B cell (primary cell): ENCODE measurements around the gene CNTNAP2. TPM values are rescaled to one million over a fixed set of nuclear protein-coding genes. Genes with fewer than 3 reads are reported as not detected.

Experiments
- ATAC-seq: fragments of 200-7000 bp; cut with Tn5 transposase; one replicate; pipeline ENCODE4 v1.10.0; 2021; ENCODE audit warnings: low read depth, mild to moderate bottlenecking, moderate number of reproducible peaks, moderate library complexity
- CTCF ChIA-PET: fragments of 350-600 bp; sonication (Branson Sonifier 250); formaldehyde crosslinking; loops from one replicate; lab custom pipeline; 2021; ENCODE audit warnings: antibody characterized with exemption, inconsistent platforms; lab: Charles Lee
- POLR2A ChIA-PET: fragments of 350-600 bp; sonication (Branson Sonifier 250); formaldehyde crosslinking; loops from one replicate; lab custom pipeline; 2021; ENCODE audit warnings: antibody characterized with exemption; lab: Charles Lee
- DNase-seq: peaks from one replicate; pipeline ENCODE4 v3.0.0; 2013
- H2AFZ ChIP-seq: 2 replicates; pipeline ENCODE4 v1.6.1; 2012; ENCODE audit warnings: mild to moderate bottlenecking, low read depth, low read length; ENCODE audit not compliant: insufficient read depth, poor library complexity, severe bottlenecking
- H3K27ac ChIP-seq, 2 donors: 1 replicate in 1 of 2; 2 replicates in 1 of 2; pipeline ENCODE4 v1.5.1; 2012 to 2013; ENCODE audit warnings: low read length in 2 of 2, mild to moderate bottlenecking in 2 of 2, moderate library complexity in 1 of 2
- H3K27me3 ChIP-seq, 4 experiments: fragments of 200-600 bp in 1 of 4; sonication (generic) in 1 of 4; replicated peaks in 1 of 4; 1 replicate in 2 of 4; 2 replicates in 2 of 4; pipeline versions ENCODE4 v1.6.1 to v1.7.0; 2013 to 2016; ENCODE audit warnings: low read length in 3 of 4, mild to moderate bottlenecking in 2 of 4, mixed read lengths in 1 of 4, moderate library complexity in 1 of 4; ENCODE audit not compliant: insufficient read depth in 4 of 4, control insufficient read depth in 3 of 4; ENCODE audit errors: control extremely low read depth in 1 of 4
- H3K36me3 ChIP-seq, 2 experiments: replicated peaks in 1 of 2; 1 replicate in 1 of 2; 2 replicates in 1 of 2; pipeline versions ENCODE4 v1.6.1 to v1.7.1; 2013; ENCODE audit warnings: low read length in 1 of 2; ENCODE audit not compliant: insufficient read depth in 2 of 2, control insufficient read depth in 1 of 2; ENCODE audit errors: control extremely low read depth in 1 of 2, extremely low read depth in 1 of 2
- H3K4me1 ChIP-seq, 2 donors: fragments of 200-600 bp in 1 of 2; sonication (generic) in 1 of 2; 1 replicate in 1 of 2; 2 replicates in 1 of 2; pipeline versions ENCODE4 v1.5.1 to v1.6.1; 2013 to 2017; ENCODE audit warnings: low read length in 2 of 2; ENCODE audit not compliant: control insufficient read depth in 2 of 2, insufficient read depth in 2 of 2
- H3K4me2 ChIP-seq: replicated peaks from 2 replicates; pipeline ENCODE3; 2012; ENCODE audit warnings: mild to moderate bottlenecking, low read depth, low read length; ENCODE audit not compliant: poor library complexity, severe bottlenecking
- H3K4me3 ChIP-seq, 5 experiments: fragments of 200-600 bp in 1 of 5; sonication (generic) in 1 of 5; 1 replicate in 3 of 5; 2 replicates in 2 of 5; pipeline versions ENCODE4 v1.5.1 to v1.7.0; 2011 to 2016; ENCODE audit warnings: low read length in 4 of 5, mild to moderate bottlenecking in 4 of 5, low read depth in 2 of 5, control low read depth in 1 of 5, moderate library complexity in 1 of 5; ENCODE audit not compliant: insufficient read depth in 1 of 5; ENCODE audit errors: control extremely low read depth in 1 of 5, extremely low read depth in 1 of 5
- H3K79me2 ChIP-seq: fragments of 200-600 bp; sonication (generic); one replicate; pipeline ENCODE4 v1.6.0; 2016; ENCODE audit warnings: low read length; ENCODE audit not compliant: control insufficient read depth, insufficient read depth
- H3K9ac ChIP-seq: fragments of 200-600 bp; sonication (generic); 2 replicates; pipeline ENCODE4 v1.6.1; 2017; ENCODE audit warnings: mild to moderate bottlenecking, low read length, moderate library complexity
- H3K9me3 ChIP-seq, 3 donors: one replicate each; pipeline versions ENCODE4 v1.6.1 to v1.7.1; 2013; ENCODE audit warnings: low read length in 2 of 3; ENCODE audit not compliant: control insufficient read depth in 2 of 3, insufficient read depth in 1 of 3; ENCODE audit errors: control extremely low read depth in 1 of 3
- H4K20me1 ChIP-seq: 2 replicates; pipeline ENCODE4 v1.6.0; 2012; ENCODE audit warnings: mild to moderate bottlenecking, low read length; ENCODE audit not compliant: insufficient read depth, control insufficient read depth, poor library complexity, severe bottlenecking
- H3K27ac Mint-ChIP-seq: one replicate; pipeline ENCODE4 v1.8.0; 2021; ENCODE audit warnings: mixed read lengths
- H3K27me3 Mint-ChIP-seq: one replicate; pipeline ENCODE4 v1.8.0; 2021; ENCODE audit warnings: mixed read lengths
- H3K4me1 Mint-ChIP-seq: one replicate; pipeline ENCODE4 v1.8.0; 2021; ENCODE audit warnings: mixed read lengths
- H3K4me3 Mint-ChIP-seq: one replicate; pipeline ENCODE4 v1.8.0; 2021; ENCODE audit warnings: mixed read lengths
- H3K9me3 Mint-ChIP-seq: one replicate; pipeline ENCODE4 v1.8.0; 2022; ENCODE audit warnings: mixed read lengths; ENCODE audit not compliant: insufficient read depth
- EZH2 ChIP-seq: IDR thresholded peaks from 2 replicates; pipeline ENCODE4 v1.6.1; 2012; ENCODE audit warnings: borderline replicate concordance, low read depth, mild to moderate bottlenecking, moderate library complexity, low read length; ENCODE audit not compliant: insufficient read depth, poor library complexity, severe bottlenecking
- WGBS: methylation state at CpG from one replicate; pipeline ENCODE4 v1.1.5; 2013; ENCODE audit warnings: missing lambda C conversion rate; ENCODE audit not compliant: insufficient coverage; 5-methylcytosine and 5-hydroxymethylcytosine counted together
- intact Hi-C: fragments of 100-400 bp; cut with micrococcal nuclease; formaldehyde crosslinking; loops from one replicate; pipeline ENCODE4 v1.10.0; 2022
- polyA plus RNA-seq: library from polyadenylated mRNA; depleted of rRNA; stranded (reverse); fragments of >200 nt; gene quantifications from 2 replicates; pipeline ENCODE4 v1.2.3, GENCODE V29; 2012
- total RNA-seq, 2 donors: library from RNA; stranded (reverse); fragments of 120-200 nt in 1 of 2; gene quantifications; 1 replicate in 1 of 2; 2 replicates in 1 of 2; pipeline versions ENCODE4 v1.2.3 to v1.2.4, GENCODE V29; 2013 to 2022
- TF ChIP-seq, protein P1 (sequence below): fragments of 200-600 bp; IDR thresholded peaks from one replicate; pipeline ENCODE4 v1.8.0; 2022; ENCODE audit warnings: antibody characterized with exemption, mild to moderate bottlenecking

The CNTNAP2 gene
- total and polyA plus RNA-seq, 2 donors (not counting 1 experiment from before 2014, with no cell fraction given): 7.4 to 16.6 TPM

DNA sequence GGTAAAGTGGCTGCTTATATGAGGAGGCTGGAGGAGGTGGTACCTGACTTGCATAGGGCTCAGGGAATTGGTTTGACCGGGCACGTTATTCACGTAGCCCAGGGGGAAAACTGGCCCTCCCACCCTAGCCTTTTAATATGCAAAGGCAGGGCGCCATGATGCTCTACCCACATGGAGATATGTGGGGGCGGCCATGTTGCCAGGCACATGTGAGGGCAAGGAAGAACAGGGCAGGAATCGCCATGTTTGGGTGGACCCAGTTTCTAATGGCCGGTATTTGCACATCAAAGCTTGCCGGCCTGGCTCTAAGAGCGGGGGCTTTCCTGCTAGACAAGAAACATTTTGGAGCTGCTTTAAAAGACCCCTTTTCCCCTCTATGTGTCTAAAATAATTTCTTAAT, 1524.2 kb downstream of the CNTNAP2 start:
- intact Hi-C loops: no loop called here
- no peak overlapping the region for H3K27ac Mint-ChIP-seq
- ChIA-PET POLR2A (no interaction called here), CTCF (no interaction called here)
- Histone ChIP-seq H3K79me2 (no peaks in the 10 kb centered on the region), H3K9me3 (peaks cover 0 to 6% (median 0%) of the 10 kb centered on the region in 3 donors), H2AFZ (no peak overlapping the region), H3K27ac (no peak overlapping the region), H4K20me1 (no peaks in the 10 kb centered on the region), H3K4me2 (no peak overlapping the region), H3K27me3 (no peaks in the 10 kb centered on the region), H3K4me1 (no peaks in the 10 kb centered on the region), H3K9ac (no peak overlapping the region), H3K4me3 (no peak overlapping the region), H3K36me3 (no peaks in the 10 kb centered on the region)
- no peaks in the 10 kb centered on the region for H3K27me3 Mint-ChIP-seq
- ATAC-seq (no peak), DNase-seq (no peak)
- H3K9me3 Mint-ChIP-seq: peaks cover 4% of the 10 kb centered on the region
- H3K4me1 Mint-ChIP-seq: no peaks in the 10 kb centered on the region
- WGBS: 93% methylated on average over 3 of the region's 9 CpGs
- TF ChIP-seq, protein P1, sequence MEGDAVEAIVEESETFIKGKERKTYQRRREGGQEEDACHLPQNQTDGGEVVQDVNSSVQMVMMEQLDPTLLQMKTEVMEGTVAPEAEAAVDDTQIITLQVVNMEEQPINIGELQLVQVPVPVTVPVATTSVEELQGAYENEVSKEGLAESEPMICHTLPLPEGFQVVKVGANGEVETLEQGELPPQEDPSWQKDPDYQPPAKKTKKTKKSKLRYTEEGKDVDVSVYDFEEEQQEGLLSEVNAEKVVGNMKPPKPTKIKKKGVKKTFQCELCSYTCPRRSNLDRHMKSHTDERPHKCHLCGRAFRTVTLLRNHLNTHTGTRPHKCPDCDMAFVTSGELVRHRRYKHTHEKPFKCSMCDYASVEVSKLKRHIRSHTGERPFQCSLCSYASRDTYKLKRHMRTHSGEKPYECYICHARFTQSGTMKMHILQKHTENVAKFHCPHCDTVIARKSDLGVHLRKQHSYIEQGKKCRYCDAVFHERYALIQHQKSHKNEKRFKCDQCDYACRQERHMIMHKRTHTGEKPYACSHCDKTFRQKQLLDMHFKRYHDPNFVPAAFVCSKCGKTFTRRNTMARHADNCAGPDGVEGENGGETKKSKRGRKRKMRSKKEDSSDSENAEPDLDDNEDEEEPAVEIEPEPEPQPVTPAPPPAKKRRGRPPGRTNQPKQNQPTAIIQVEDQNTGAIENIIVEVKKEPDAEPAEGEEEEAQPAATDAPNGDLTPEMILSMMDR: no peak
- TF ChIP-seq EZH2: no peak
- no peak overlapping the region for H3K4me3 Mint-ChIP-seq

DNA sequence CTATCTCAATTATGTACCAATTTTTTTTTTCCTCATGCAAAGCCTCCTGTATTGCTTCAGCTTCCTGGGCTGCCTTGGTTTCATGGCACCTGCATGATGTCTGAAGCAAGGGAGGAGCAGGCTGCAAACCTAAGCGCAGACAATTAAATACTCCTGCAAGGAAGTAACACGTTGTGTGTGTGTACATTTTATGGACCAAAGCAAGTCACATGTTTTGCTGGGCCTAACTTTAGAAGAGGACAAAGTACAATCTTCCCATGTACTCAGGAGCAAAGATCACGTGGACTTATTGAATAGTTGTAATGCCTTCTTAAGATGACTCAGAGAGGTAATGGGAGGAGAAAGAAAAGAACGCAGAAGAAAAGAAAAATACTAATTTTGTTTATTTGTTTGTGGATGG, 1530.0 kb downstream of the CNTNAP2 start:
- ATAC-seq (no peak), DNase-seq (no peak)
- Histone ChIP-seq H3K4me3 (no peak overlapping the region), H3K9ac (no peak overlapping the region), H3K9me3 (no peaks in the 10 kb centered on the region), H3K36me3 (no peaks in the 10 kb centered on the region), H3K27ac (no peak overlapping the region), H3K4me2 (no peak overlapping the region), H4K20me1 (no peaks in the 10 kb centered on the region), H3K4me1 (no peaks in the 10 kb centered on the region), H2AFZ (no peak overlapping the region), H3K27me3 (no peaks in the 10 kb centered on the region), H3K79me2 (no peaks in the 10 kb centered on the region)
- intact Hi-C loops: no loop called here
- H3K27ac Mint-ChIP-seq: no peak overlapping the region
- no peak for TF ChIP-seq EZH2
- TF ChIP-seq, protein P1: no peak
- CTCF ChIA-PET: no interaction called here
- no peaks in the 10 kb centered on the region for H3K4me1 Mint-ChIP-seq
- WGBS: 71% methylated on average over 1 of the region's 4 CpGs
- no peaks in the 10 kb centered on the region for H3K27me3 Mint-ChIP-seq
- H3K9me3 Mint-ChIP-seq: peaks cover 6% of the 10 kb centered on the region
- no peak overlapping the region for H3K4me3 Mint-ChIP-seq
- POLR2A ChIA-PET: no interaction called here
